ENCODE data around the gene AP3B1.

AP3B1 gene

GRCh38 chr5:77973253-77973609 lies 321.3 kb downstream of the AP3B1 start:
- Histone ChIP-seq H3K14ac (ENCODE audit: low read length) (no peak overlapping the region), H3K4me2 (ENCODE audit: low read length) (peak overlapping the region; percentile 85), H3K79me1 (ENCODE audit: low read length) (no peaks in the 10 kb centered on the region), H3K18ac (ENCODE audit: low read length) (no peak overlapping the region), H3K4me1 (ENCODE audit: control insufficient read depth in 1 of 2, insufficient read depth in 2 of 2, low read length in 2 of 2) (peaks cover 6 to 10% of the 10 kb centered on the region in 2 experiments), H2BK12ac (ENCODE audit: low read length) (no peak overlapping the region), H3K79me2 (ENCODE audit: control insufficient read depth, insufficient read depth, low read length, poor library complexity) (no peaks in the 10 kb centered on the region), H2AFZ (ENCODE audit: insufficient read depth, low read length, poor library complexity) (no peak overlapping the region), H2BK120ac (ENCODE audit: insufficient read depth, low read length, poor library complexity) (no peak overlapping the region), H4K91ac (ENCODE audit: low read depth, low read length) (no peak overlapping the region), H3K27me3 (ENCODE audit: insufficient read depth, low read length) (peaks cover 20% of the 10 kb centered on the region), H3K27ac (ENCODE audit: low read depth, low read length) (no peak overlapping the region), H2BK5ac (ENCODE audit: low read depth, low read length, poor library complexity) (no peak overlapping the region), H3K9me3 (ENCODE audit: insufficient read depth, low read depth, low read length) (peaks cover 4% of the 10 kb centered on the region), H3K23ac (ENCODE audit: low read length) (no peak overlapping the region), H4K12ac (ENCODE audit: low read depth, low read length) (no peak overlapping the region), H4K8ac (ENCODE audit: low read depth, low read length) (no peak overlapping the region), H3K36me3 (ENCODE audit: control insufficient read depth in 1 of 2, insufficient read depth in 2 of 2, low read length in 2 of 2) (no peaks in the 10 kb centered on the region), H2AK5ac (ENCODE audit: low read length) (no peak overlapping the region), H3K9ac (ENCODE audit: low read length) (no peak overlapping the region), H3K4me3 (ENCODE audit: low read depth, low read length) (no peak overlapping the region), H3K4ac (ENCODE audit: low read depth, low read length) (no peak overlapping the region)
- WGBS (ENCODE audit: extremely low coverage, insufficient coverage, insufficient read length), result no CpG with 5 or more reads among the region's 19 CpGs
- DNase-seq, result peak; percentile 24 to 54

- Histone ChIP-seq H2AFZ (ENCODE audit: insufficient read depth, low read length, poor library complexity) (peak overlapping the region; percentile 40), H3K36me3 (ENCODE audit: control insufficient read depth in 1 of 2, insufficient read depth in 2 of 2, low read length in 2 of 2) (no peaks in the 10 kb centered on the region), H4K8ac (ENCODE audit: low read depth, low read length) (no peak overlapping the region), H3K79me2 (ENCODE audit: control insufficient read depth, insufficient read depth, low read length, poor library complexity) (no peaks in the 10 kb centered on the region), H3K27ac (ENCODE audit: low read depth, low read length) (no peak overlapping the region), H2BK120ac (ENCODE audit: insufficient read depth, low read length, poor library complexity) (no peak overlapping the region), H3K4me1 (ENCODE audit: control insufficient read depth in 1 of 2, insufficient read depth in 2 of 2, low read length in 2 of 2) (peaks cover 6 to 10% of the 10 kb centered on the region in 2 experiments), H2BK5ac (ENCODE audit: low read depth, low read length, poor library complexity) (no peak overlapping the region), H3K9ac (ENCODE audit: low read length) (peak overlapping the region; percentile 54), H3K4ac (ENCODE audit: low read depth, low read length) (no peak overlapping the region), H2AK5ac (ENCODE audit: low read length) (no peak overlapping the region), H3K14ac (ENCODE audit: low read length) (no peak overlapping the region), H2BK12ac (ENCODE audit: low read length) (no peak overlapping the region), H3K4me2 (ENCODE audit: low read length) (peak overlapping the region; percentile 85), H3K27me3 (ENCODE audit: insufficient read depth, low read length) (peaks cover 20% of the 10 kb centered on the region), H3K4me3 (ENCODE audit: low read depth, low read length) (peak overlapping the region; percentile 65), H3K9me3 (ENCODE audit: insufficient read depth, low read depth, low read length) (peaks cover 4% of the 10 kb centered on the region), H4K91ac (ENCODE audit: low read depth, low read length) (no peak overlapping the region), H3K18ac (ENCODE audit: low read length) (no peak overlapping the region), H3K23ac (ENCODE audit: low read length) (no peak overlapping the region), H4K12ac (ENCODE audit: low read depth, low read length) (no peak overlapping the region), H3K79me1 (ENCODE audit: low read length) (no peaks in the 10 kb centered on the region)
- DNase-seq, result peak in 1 of 2 donors; percentile 3
- no CpG with 5 or more reads among the region's 57 CpGs for WGBS (ENCODE audit: extremely low coverage, insufficient coverage, insufficient read length)
Observed at GRCh38 chr5:77972469-77973252, 321.8 kb downstream of the AP3B1 start.

GRCh38 chr5:77971776-77972468 lies 322.6 kb downstream of the AP3B1 start:
- no peak overlapping the region for H2BK120ac ChIP-seq (ENCODE audit: insufficient read depth, low read length, poor library complexity)
- no peak for DNase-seq
- no peak overlapping the region for H4K91ac ChIP-seq (ENCODE audit: low read depth, low read length)
- H3K79me1 ChIP-seq (ENCODE audit: low read length), result no peaks in the 10 kb centered on the region
- H4K8ac ChIP-seq (ENCODE audit: low read depth, low read length), result no peak overlapping the region
- no peak overlapping the region for H3K27ac ChIP-seq (ENCODE audit: low read depth, low read length)
- H3K36me3 ChIP-seq (ENCODE audit: control insufficient read depth in 1 of 2, insufficient read depth in 2 of 2, low read length in 2 of 2), result no peaks in the 10 kb centered on the region
- H2BK5ac ChIP-seq (ENCODE audit: low read depth, low read length, poor library complexity), result no peak overlapping the region
- H3K79me2 ChIP-seq (ENCODE audit: control insufficient read depth, insufficient read depth, low read length, poor library complexity), result no peaks in the 10 kb centered on the region
- H3K4me1 ChIP-seq (ENCODE audit: control insufficient read depth in 1 of 2, insufficient read depth in 2 of 2, low read length in 2 of 2), result peaks cover 6 to 10% of the 10 kb centered on the region in 2 experiments
- H3K27me3 ChIP-seq (ENCODE audit: insufficient read depth, low read length), result peaks cover 20% of the 10 kb centered on the region
- H2BK12ac ChIP-seq (ENCODE audit: low read length), result no peak overlapping the region
- peak overlapping the region; percentile 85 for H3K4me2 ChIP-seq (ENCODE audit: low read length)
- H3K4me3 ChIP-seq (ENCODE audit: low read depth, low read length), result no peak overlapping the region
- H4K12ac ChIP-seq (ENCODE audit: low read depth, low read length), result no peak overlapping the region
- no peak overlapping the region for H3K23ac ChIP-seq (ENCODE audit: low read length)
- H2AFZ ChIP-seq (ENCODE audit: insufficient read depth, low read length, poor library complexity), result no peak overlapping the region
- H2AK5ac ChIP-seq (ENCODE audit: low read length), result no peak overlapping the region
- no peak overlapping the region for H3K18ac ChIP-seq (ENCODE audit: low read length)
- H3K14ac ChIP-seq (ENCODE audit: low read length), result no peak overlapping the region
- WGBS (ENCODE audit: extremely low coverage, insufficient coverage, insufficient read length), result no CpG with 5 or more reads among the region's 16 CpGs
- H3K9ac ChIP-seq (ENCODE audit: low read length), result no peak overlapping the region
- H3K9me3 ChIP-seq (ENCODE audit: insufficient read depth, low read depth, low read length), result peaks cover 4% of the 10 kb centered on the region
- no peak overlapping the region for H3K4ac ChIP-seq (ENCODE audit: low read depth, low read length)

- H4K91ac ChIP-seq (ENCODE audit: low read depth, low read length), result no peak overlapping the region
- no CpG with 5 or more reads among the region's 5 CpGs for WGBS (ENCODE audit: extremely low coverage, insufficient coverage, insufficient read length)
- peaks cover 6 to 10% of the 10 kb centered on the region in 2 experiments for H3K4me1 ChIP-seq (ENCODE audit: control insufficient read depth in 1 of 2, insufficient read depth in 2 of 2, low read length in 2 of 2)
- H2BK5ac ChIP-seq (ENCODE audit: low read depth, low read length, poor library complexity), result no peak overlapping the region
- DNase-seq, result no peak
- H3K9ac ChIP-seq (ENCODE audit: low read length), result no peak overlapping the region
- H2AFZ ChIP-seq (ENCODE audit: insufficient read depth, low read length, poor library complexity), result no peak overlapping the region
- no peaks in the 10 kb centered on the region for H3K36me3 ChIP-seq (ENCODE audit: control insufficient read depth in 1 of 2, insufficient read depth in 2 of 2, low read length in 2 of 2)
- no peak overlapping the region for H3K27ac ChIP-seq (ENCODE audit: low read depth, low read length)
- peaks cover 4% of the 10 kb centered on the region for H3K9me3 ChIP-seq (ENCODE audit: insufficient read depth, low read depth, low read length)
- H3K18ac ChIP-seq (ENCODE audit: low read length), result no peak overlapping the region
- no peak overlapping the region for H2AK5ac ChIP-seq (ENCODE audit: low read length)
- no peak overlapping the region for H3K14ac ChIP-seq (ENCODE audit: low read length)
- no peak overlapping the region for H4K8ac ChIP-seq (ENCODE audit: low read depth, low read length)
- H2BK120ac ChIP-seq (ENCODE audit: insufficient read depth, low read length, poor library complexity), result no peak overlapping the region
- no peak overlapping the region for H4K12ac ChIP-seq (ENCODE audit: low read depth, low read length)
- H3K4ac ChIP-seq (ENCODE audit: low read depth, low read length), result no peak overlapping the region
- H2BK12ac ChIP-seq (ENCODE audit: low read length), result no peak overlapping the region
- no peaks in the 10 kb centered on the region for H3K79me1 ChIP-seq (ENCODE audit: low read length)
- H3K4me3 ChIP-seq (ENCODE audit: low read depth, low read length), result no peak overlapping the region
- no peaks in the 10 kb centered on the region for H3K79me2 ChIP-seq (ENCODE audit: control insufficient read depth, insufficient read depth, low read length, poor library complexity)
- H3K23ac ChIP-seq (ENCODE audit: low read length), result no peak overlapping the region
- peaks cover 20% of the 10 kb centered on the region for H3K27me3 ChIP-seq (ENCODE audit: insufficient read depth, low read length)
- H3K4me2 ChIP-seq (ENCODE audit: low read length), result no peak overlapping the region
Observed at GRCh38 chr5:77970891-77971290, 323.6 kb downstream of the AP3B1 start.
